Astrocyte (in vitro differentiated cells and primary cell): Measurements from ENCODE around the gene SCFD1.

Experiments used
- EZH2 ChIP-seq: IDR thresholded peaks from 2 replicates; pipeline ENCODE4 v1.6.1; 2012; ENCODE audit warnings: mild to moderate bottlenecking, low read length, inconsistent platforms; ENCODE audit not compliant: insufficient read depth
- TF ChIP-seq, protein P1 (sequence below): IDR thresholded peaks from 2 replicates; pipeline ENCODE4 v1.5.1; 2011; ENCODE audit warnings: low read depth, mild to moderate bottlenecking, inconsistent platforms, low read length, moderate library complexity; ENCODE audit not compliant: insufficient read depth

DNA sequence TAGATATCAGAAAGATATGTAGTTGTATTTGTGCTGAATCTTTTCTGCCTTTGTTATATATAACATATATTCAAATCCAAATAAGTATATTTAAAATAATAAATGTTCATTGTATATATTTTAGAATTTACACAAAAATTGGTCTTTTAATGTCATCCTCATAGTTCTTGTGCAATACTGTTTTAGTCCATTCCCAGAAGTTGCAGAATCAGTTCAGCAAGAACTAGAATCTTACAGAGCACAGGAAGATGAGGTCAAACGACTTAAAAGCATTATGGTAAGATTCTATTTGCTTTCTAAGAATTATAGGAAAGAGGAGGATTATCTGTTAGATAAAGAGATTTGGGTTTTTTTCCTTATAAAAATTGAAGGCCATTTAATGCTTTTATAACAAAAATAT lies 51.0 kb downstream of the SCFD1 start:
- TF ChIP-seq, protein P1, sequence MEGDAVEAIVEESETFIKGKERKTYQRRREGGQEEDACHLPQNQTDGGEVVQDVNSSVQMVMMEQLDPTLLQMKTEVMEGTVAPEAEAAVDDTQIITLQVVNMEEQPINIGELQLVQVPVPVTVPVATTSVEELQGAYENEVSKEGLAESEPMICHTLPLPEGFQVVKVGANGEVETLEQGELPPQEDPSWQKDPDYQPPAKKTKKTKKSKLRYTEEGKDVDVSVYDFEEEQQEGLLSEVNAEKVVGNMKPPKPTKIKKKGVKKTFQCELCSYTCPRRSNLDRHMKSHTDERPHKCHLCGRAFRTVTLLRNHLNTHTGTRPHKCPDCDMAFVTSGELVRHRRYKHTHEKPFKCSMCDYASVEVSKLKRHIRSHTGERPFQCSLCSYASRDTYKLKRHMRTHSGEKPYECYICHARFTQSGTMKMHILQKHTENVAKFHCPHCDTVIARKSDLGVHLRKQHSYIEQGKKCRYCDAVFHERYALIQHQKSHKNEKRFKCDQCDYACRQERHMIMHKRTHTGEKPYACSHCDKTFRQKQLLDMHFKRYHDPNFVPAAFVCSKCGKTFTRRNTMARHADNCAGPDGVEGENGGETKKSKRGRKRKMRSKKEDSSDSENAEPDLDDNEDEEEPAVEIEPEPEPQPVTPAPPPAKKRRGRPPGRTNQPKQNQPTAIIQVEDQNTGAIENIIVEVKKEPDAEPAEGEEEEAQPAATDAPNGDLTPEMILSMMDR, result no peak
- no peak for TF ChIP-seq EZH2
